HEK293T (cell line): ENCODE data around the gene TEX13B.
A peak's percentile ranks its signal among the peaks of the same experiment; 100 is the strongest.

Experiments used
- CTCF ChIA-PET: fragments of 350-600 bp; formaldehyde crosslinking; extraction: SDS; loops from one replicate; lab custom pipeline; 2021; ENCODE audit warnings: antibody characterized with exemption, inconsistent platforms; lab: Yijun Ruan, JAX
- POLR2A ChIA-PET: fragments of 350-600 bp; formaldehyde crosslinking; extraction: SDS; loops from one replicate; lab custom pipeline; 2020; ENCODE audit warnings: antibody characterized with exemption, inconsistent platforms; lab: Yijun Ruan, JAX
- DNase-seq: peaks from one replicate; pipeline ENCODE4 v3.0.0; 2012; ENCODE audit warnings: mixed read lengths; ENCODE audit errors: extremely low spot score
- ARNT ChIP-seq: fragments of 450-650 bp; IDR thresholded peaks from 2 replicates; pipeline ENCODE4 v1.6.1; 2017; ENCODE audit warnings: mild to moderate bottlenecking
- BHLHE40 ChIP-seq: fragments of 450-650 bp; IDR thresholded peaks from 2 replicates; pipeline ENCODE4 v1.6.1; 2016; ENCODE audit warnings: mild to moderate bottlenecking, moderate library complexity, borderline replicate concordance
- CTBP1 ChIP-seq: fragments of 450-650 bp; IDR thresholded peaks from 2 replicates; pipeline ENCODE4 v1.6.1; 2016; ENCODE audit warnings: borderline replicate concordance
- ELF4 ChIP-seq: fragments of 450-650 bp; IDR thresholded peaks from 2 replicates; pipeline ENCODE4 v1.6.1; 2017; ENCODE audit warnings: antibody characterized with exemption
- FOXA1 ChIP-seq: fragments of 450-650 bp; IDR thresholded peaks from 2 replicates; pipeline ENCODE4 v1.6.1; 2016; ENCODE audit warnings: mild to moderate bottlenecking
- FOXK2 ChIP-seq: fragments of 450-650 bp; IDR thresholded peaks from 2 replicates; pipeline ENCODE4 v1.6.1; 2016; ENCODE audit warnings: mild to moderate bottlenecking
- FOXM1 ChIP-seq: fragments of 450-650 bp; IDR thresholded peaks from 2 replicates; pipeline ENCODE4 v1.6.1; 2017; ENCODE audit warnings: mild to moderate bottlenecking, borderline replicate concordance
- HDGF ChIP-seq: fragments of 450-650 bp; IDR thresholded peaks from 2 replicates; pipeline ENCODE4 v1.6.1; 2017; ENCODE audit warnings: antibody characterized with exemption, borderline replicate concordance
- L3MBTL2 ChIP-seq: fragments of 450-650 bp; conservative IDR thresholded peaks from 2 replicates; pipeline ENCODE4 v1.6.1; 2016; ENCODE audit warnings: mild to moderate bottlenecking
- LEF1 ChIP-seq: fragments of 450-650 bp; IDR thresholded peaks from 2 replicates; pipeline ENCODE4 v1.6.1; 2017; ENCODE audit warnings: mild to moderate bottlenecking, borderline replicate concordance
- NFRKB ChIP-seq: fragments of 450-650 bp; IDR thresholded peaks from 2 replicates; pipeline ENCODE4 v1.6.1; 2016; ENCODE audit warnings: mild to moderate bottlenecking, moderate library complexity
- PKNOX1 ChIP-seq: fragments of 450-650 bp; IDR thresholded peaks from 2 replicates; pipeline ENCODE4 v1.6.1; 2016
- SP1 ChIP-seq: fragments of 450-650 bp; IDR thresholded peaks from 2 replicates; pipeline ENCODE4 v1.6.1; 2017
- SUZ12 ChIP-seq: fragments of 450-650 bp; IDR thresholded peaks from 2 replicates; pipeline ENCODE4 v1.6.1; 2016; ENCODE audit warnings: mild to moderate bottlenecking
- TARDBP ChIP-seq: fragments of 450-650 bp; IDR thresholded peaks from 2 replicates; pipeline ENCODE4 v1.6.1; 2016
- ZNF384 ChIP-seq: fragments of 450-650 bp; IDR thresholded peaks from 2 replicates; pipeline ENCODE4 v1.6.1; 2016

TEX13B gene

DNA sequence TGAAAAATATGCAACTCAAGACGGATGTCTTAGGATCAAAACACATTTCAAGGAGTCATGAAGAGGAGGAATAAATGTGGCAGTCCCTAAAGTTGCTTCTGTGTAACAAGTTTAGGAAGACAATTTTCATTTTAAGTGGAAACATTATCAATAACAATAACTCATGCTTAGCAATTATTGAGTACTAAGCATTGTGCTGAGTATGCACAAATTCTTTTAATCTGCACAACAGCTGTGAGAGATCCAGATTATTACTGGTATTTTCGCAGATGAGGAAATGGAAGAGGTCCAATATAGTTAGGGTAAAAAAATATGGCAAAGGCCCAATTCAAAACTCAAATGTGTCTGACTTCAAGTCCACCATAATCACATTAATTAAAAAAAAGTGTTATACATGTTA, 2.9 kb upstream of the TEX13B start:
- ChIA-PET POLR2A (no interaction called here), CTCF (interaction anchor here (0.7 kb wide), 1 partner anchor 9 kb away, joined by 3 read pairs; no protein-coding TSS in a partner anchor)
- DNase-seq = no peak
- TF ChIP-seq CTBP1 (no peak), PKNOX1 (no peak)

GRCh38 chrX:107979534-107979933, 2.6 kb downstream of the TEX13B start:
- CTCF ChIA-PET = interaction anchor here (1.2 to 1.3 kb wide), 2 partner anchors 22 to 46 kb away, joined by 3 to 4 read pairs; no protein-coding TSS in a partner anchor
- DNase-seq = no peak
- POLR2A ChIA-PET = no interaction called here
- TF ChIP-seq BHLHE40 (no peak), FOXM1 (no peak), SUZ12 (no peak), SP1 (no peak), ZNF384 (no peak), ARNT (no peak), LEF1 (no peak), ELF4 (no peak), FOXA1 (no peak), PKNOX1 (no peak), FOXK2 (no peak), CTBP1 (no peak), HDGF (no peak), L3MBTL2 (no peak), NFRKB (no peak), TARDBP (no peak)

- TF ChIP-seq L3MBTL2 = no peak
- TF ChIP-seq FOXK2 = no peak
- no peak for TF ChIP-seq BHLHE40
- TF ChIP-seq NFRKB = no peak
- no peak for TF ChIP-seq PKNOX1
- TF ChIP-seq FOXM1 = no peak
- CTCF ChIA-PET = interaction anchor here (0.6 to 1.3 kb wide), 6 partner anchors 23 to 440 kb away, joined by 3 to 7 read pairs (median 3); no protein-coding TSS in a partner anchor
- POLR2A ChIA-PET = no interaction called here
- DNase-seq = peak; percentile 55
These were observed 3.4 kb downstream of the TEX13B start for GRCh38 chrX:107978707-107979307.

- no peak for DNase-seq
- CTCF ChIA-PET = interaction anchor here (0.6 to 1.3 kb wide), 4 partner anchors 25 to 317 kb away, joined by 3 read pairs; no protein-coding TSS in a partner anchor
- POLR2A ChIA-PET = no interaction called here
- TF ChIP-seq CTBP1 = no peak
- no peak for TF ChIP-seq TARDBP
These were observed 4.1 kb downstream of the TEX13B start for GRCh38 chrX:107978071-107978470.

GRCh38 chrX:107971636-107972035, 10.5 kb downstream of the TEX13B start:
- CTCF ChIA-PET = no interaction called here
- POLR2A ChIA-PET = no interaction called here
- TF ChIP-seq PKNOX1 = no peak
- TF ChIP-seq FOXA1 = no peak
- no peak for TF ChIP-seq FOXK2
- TF ChIP-seq L3MBTL2 = no peak
- TF ChIP-seq HDGF = no peak
- no peak for TF ChIP-seq LEF1
- TF ChIP-seq ZNF384 = no peak
- TF ChIP-seq NFRKB = no peak

GRCh38 chrX:107970073-107970472, 12.1 kb downstream of the TEX13B start:
- ChIA-PET POLR2A (no interaction called here), CTCF (no interaction called here)
- no peak for DNase-seq

More at GRCh38 chrX:107971636-107972035, 10.5 kb downstream of the TEX13B start:
- no peak for DNase-seq

More at GRCh38 chrX:107970073-107970472, 12.1 kb downstream of the TEX13B start:
- TF ChIP-seq ELF4 = no peak
- TF ChIP-seq FOXM1 = no peak
- TF ChIP-seq BHLHE40 = no peak
- no peak for TF ChIP-seq SP1
- TF ChIP-seq NFRKB = no peak
- no peak for TF ChIP-seq LEF1
- no peak for TF ChIP-seq PKNOX1
- no peak for TF ChIP-seq HDGF
